AG20443 (cell line): ENCODE measurements around the gene TBC1D17.

Experiments used
- DNase-seq: peaks from one replicate; pipeline ENCODE4 v3.0.0; 2012; ENCODE audit warnings: low spot score, mixed read lengths

Gene TBC1D17

DNA sequence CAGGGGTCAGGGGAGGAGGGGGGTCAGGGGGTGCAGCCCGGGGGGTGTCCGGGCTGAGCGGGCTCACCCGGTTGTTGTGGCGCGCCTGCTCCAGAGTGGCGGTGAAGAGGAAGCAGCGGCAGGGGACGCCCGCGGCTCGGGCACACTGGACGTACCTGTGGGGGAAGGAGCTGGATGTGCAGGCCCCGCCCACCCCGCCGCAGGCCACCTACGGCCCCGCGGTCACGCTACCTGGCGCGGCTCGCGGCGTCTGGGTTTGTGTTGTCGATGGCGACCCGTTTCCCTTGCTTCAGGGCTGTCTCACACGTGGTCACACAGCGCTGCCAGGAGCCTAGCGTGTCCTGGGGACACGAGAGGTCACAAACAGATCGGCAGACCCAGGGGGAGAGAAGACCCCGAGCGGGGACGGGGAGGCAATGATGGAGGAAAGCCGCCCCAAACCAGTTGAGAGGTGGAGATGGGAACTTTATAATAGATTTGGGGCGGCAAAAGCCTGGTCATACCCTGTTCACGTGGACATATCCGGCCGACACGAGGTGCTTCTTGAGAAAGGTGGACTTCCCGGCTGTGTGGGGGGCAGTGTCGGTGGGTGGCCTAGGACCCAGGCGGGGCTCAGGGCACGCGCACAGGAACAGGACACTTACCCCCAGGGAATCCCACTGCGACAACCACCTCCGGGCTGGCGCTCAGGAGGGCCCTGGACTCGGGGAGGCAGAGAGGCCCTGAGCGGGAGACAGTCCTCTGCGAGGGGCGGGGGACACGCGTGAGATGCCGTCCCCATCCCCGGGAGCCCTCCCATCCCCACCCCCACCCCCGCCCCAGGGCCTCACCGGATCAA lies 15.7 kb upstream of the TBC1D17 start:
- DNase-seq = no peak

DNA sequence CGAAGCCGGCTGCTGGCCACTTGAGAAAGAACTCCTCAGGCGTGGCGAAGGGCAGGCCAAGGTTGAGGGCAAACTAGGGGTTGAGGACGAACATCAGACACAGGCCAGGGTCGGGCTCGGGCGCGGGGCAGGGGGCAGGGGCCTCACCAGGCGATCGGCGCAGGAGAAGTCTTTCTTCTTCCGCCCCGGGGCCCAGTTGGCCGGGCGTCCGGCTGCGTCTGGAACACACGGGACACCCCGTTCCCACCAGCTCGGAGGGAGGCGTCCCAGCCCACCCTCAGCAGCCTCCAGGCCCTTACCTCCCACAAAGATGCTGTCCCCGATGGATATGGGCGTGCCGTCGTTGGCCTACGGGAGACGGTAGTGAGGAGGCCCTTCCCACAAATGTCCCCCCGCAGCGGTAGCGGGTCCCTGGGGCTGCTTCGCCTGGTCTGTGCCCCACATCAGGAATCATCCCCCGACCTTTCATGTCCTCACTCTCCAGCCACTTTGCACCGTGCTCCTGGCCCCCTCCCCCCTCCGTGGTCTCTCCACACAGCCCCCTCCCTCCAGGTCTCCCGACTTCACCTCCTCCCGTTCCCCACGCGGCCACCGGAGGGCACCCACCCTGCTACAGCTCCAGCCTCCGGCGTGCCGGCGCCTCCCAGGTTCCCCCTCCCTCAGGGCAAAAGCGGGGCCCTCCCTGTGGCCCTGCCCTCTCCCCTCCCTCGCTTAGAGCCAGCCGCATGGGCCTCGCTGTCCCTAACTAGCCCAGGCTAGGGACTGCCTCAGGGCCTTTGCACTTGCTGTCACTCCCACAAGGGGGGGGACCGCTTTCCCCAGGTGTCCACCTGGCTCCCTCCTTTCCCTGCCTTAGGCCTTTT lies 14.9 kb upstream of the TBC1D17 start:
- no peak for DNase-seq

DNA sequence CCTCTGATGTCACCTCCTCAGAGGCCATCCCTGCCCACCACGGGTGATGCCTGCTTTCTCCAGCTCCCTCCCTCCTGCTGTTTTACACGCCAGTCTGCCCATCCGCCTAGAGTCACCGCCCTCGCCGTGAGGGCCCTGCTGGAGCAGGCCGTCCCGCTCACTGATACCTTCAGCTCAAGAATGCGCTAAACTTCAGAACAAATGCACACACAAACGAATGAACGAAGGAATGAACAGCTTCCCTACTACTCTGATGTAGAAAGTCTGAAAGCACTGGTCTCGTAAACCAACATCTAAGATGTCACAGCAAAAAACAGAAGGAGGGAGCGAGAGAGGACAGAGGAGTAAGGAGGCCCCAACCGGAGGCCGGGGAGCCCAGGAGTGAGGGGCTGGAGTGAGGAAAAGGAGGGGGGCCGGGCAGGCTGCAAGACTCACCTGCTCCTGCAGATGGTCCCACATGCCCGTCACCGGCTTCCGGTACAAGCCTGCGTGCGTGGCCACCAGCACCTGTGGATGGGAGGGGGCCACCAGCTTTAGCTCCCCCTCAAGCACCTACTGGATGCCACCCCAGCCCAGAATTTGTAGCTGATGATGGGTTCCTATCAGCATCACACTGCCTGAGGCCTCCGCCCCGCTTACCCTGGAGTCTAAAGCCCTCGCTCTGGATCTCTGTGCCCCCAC lies 14.1 kb upstream of the TBC1D17 start:
- no peak for DNase-seq

DNA sequence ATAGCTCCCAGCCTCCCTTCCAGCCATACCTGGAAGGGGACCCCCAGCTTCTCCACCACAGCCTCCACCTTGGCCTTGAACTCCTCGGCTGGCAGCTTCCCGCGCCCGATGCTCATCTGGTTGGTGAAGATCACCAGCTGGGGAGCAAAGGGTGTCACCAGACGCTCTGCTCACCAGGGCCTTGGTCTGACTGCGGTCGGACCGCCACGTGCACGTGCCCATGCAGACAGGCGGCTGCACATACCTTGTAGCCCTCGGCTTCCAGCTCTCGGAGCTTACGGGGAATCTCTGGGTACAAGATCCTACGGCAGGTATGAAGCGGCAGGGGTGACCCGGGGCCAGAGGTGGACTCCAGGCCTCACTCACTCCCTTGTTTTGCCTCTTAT lies 13.6 kb upstream of the TBC1D17 start:
- no peak for DNase-seq

DNA sequence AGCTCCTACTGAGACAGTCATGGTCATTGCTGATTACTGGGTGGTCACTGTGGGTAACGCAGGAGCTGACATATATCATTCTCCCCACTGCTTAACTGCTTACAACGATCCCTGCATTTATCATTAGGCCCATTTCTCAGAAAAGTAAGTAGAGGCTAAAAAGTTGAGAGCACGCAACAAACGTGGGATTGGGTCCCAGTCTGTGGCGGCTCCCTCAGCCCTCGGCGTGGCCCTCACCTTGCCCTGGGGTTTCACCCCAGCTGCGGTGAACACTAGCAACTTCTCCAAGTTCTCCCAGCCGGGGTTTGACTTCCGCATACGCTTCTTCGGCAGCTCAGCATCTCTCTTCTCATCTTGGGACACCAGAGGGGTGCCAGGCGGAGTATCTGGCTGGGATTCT lies 12.6 kb upstream of the TBC1D17 start:
- DNase-seq = no peak

DNA sequence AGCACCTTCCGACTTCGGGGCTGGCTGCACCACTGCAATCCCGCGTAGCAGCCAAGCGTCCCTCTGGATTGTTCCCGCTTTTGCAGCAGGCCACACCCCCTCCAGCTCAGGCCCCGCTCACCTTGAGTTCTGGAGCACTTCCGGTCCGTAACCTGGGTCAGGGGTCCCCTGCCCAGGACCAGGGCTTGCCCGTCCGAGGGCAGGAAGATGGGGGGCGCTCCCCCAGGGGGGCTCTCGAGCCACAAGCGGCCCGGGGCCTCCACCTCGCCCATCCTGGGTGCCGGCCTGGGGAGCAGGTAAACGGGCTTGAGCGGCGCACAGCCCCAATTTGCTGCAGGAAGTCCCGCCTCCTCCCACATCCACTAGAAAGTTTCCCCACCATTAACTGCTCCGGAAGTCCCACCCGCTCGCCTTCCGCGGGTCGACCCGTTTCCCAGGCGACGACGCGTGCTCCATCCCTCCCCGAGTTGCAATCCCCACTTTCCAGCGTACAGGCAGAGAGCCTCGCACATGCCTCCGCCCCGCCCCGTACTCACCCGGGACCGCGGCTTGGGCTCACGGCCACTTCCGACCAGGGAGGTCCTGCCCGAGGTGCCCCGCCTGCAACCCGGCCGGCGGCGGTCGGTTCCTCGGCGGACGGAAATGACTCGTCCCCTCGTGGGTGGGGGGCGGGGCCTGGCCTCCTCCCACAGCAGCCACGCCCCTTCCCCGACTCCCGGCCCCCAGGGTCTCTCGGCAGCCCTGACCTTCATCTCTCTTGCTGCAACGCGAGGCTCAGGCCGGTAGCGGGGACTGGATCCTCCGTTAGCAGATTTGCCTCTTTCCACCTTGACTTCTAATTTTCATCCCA lies 10.3 kb upstream of the TBC1D17 start, which contains the start of gene PNKP:
PNKP (minus strand) TSS at position 644 of the 850 bp plus-strand sequence; CDS start at position 272, 372 bp downstream.
- peak; percentile 94 for DNase-seq

DNA sequence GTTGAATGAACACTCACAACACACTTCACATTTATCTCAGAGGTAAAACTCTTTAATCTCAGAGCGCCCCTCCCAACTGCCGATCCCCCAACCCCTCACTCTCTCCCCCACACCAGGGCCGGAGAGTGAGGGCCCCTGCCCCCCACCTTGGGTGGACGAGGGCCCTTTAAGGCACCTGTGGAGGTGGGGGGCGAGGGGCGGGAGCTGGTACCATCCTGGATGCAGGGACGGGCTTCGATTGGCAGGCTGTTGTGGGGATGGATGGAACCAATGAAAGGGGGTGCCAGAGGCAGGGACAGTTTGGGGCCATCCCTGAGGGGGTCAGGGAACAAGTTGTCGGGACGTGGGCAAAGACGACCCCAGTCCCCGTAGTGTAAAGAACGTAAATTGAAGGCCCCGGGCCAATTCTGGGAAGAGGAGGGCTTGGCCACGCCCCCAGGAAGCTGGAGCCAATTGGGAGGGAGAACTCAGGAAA lies 8.5 kb upstream of the TBC1D17 start:
- DNase-seq = no peak

DNA sequence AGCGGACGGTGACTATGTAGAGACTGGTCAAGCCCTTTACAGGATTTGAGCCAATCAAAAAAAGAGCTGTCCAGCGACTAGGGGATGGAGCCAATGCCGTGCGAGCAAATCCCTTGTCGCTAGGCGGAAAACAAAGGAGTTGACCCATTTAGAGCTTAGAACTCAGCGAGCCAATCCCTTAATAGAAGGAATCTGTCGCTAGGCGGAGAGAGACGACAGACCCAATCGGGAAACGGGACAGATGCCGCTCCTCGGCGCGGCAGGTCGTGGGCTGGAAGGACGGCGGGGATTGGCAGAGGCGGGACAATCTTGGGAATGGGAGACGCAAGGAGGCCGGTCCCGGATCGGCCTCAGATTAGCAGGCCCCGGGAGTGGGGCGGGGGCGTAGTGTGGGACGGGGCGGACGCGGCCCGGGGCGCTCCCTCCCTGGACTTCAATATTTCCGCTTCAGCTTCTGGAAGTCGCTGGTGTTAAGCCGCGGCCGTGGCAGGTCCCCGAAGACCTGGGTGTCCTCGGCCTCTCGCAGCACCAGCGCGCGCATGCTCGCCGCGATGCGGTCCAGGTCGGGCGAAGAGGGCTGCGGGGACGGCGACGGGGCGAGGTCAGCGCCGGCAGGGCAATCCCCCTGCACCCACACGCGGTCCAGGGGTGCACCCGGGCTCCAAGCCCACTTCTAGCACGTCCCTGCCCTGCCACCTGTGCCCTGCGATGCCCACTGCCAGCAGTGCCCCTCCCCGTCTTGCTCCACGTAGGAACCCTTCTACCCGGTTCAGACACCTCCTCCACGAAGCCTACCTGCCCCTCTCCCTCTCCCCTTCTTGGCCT lies 7.8 kb upstream of the TBC1D17 start:
- DNase-seq = peak; percentile 89

DNA sequence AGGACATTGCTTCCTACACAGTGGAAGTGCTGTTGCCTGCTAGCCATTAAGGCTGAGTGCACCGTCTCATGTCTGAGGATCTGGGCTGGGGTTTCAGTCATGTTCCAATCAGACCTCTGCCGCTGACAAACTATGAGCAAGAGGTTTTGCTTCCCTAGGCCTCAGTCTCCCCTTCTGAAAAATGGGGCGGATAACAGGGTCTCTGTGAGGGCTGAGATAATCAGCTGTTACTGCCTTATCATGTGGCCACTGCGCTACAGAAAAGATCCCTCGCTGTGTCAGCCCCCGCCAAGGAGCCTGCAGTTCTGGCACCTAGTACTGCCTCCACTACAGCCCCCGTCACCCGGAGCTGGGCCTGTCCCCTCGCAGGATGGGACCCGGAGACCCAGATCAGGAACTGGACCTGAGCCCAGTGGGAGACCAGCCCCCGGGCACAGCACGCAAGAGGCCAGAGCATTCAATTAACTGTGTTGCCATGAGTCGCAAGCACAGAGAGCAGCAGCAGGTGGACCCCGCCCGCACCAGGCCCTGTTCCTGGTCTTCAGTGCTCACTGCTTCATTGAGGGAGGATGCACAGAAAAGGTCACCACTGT lies 7.1 kb upstream of the TBC1D17 start:
- no peak for DNase-seq

DNA sequence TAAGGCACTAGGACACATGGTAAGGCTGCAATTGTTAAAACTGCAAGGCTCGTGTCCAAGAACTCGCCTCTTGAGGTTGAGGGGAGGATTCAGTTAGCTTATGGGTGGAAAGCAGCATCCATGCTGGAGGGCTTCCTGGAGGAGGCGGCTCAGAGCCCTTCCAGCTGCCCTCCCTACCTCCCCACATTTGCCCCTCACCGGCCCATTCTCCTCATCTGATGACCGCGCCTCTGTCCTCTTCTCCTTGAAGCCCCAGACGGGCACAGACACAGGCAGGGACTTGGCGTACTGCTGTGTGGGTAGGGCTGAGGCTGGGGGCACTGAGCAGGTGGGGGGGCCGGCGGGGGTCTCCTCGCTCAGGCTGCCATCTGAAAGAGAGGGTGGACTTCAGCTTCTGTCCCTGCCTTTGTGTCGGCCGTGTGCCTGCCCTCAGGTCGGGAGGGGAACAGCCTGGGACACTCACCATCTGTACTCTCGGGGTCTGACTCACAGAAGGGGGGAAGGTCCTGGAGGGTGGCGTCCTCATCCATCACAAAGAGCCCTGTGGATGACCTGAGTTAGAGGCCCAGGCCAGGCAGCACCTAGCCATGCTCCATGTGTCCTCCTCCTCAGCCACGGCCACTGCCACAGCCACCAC lies 6.0 kb upstream of the TBC1D17 start:
- no peak for DNase-seq

DNA sequence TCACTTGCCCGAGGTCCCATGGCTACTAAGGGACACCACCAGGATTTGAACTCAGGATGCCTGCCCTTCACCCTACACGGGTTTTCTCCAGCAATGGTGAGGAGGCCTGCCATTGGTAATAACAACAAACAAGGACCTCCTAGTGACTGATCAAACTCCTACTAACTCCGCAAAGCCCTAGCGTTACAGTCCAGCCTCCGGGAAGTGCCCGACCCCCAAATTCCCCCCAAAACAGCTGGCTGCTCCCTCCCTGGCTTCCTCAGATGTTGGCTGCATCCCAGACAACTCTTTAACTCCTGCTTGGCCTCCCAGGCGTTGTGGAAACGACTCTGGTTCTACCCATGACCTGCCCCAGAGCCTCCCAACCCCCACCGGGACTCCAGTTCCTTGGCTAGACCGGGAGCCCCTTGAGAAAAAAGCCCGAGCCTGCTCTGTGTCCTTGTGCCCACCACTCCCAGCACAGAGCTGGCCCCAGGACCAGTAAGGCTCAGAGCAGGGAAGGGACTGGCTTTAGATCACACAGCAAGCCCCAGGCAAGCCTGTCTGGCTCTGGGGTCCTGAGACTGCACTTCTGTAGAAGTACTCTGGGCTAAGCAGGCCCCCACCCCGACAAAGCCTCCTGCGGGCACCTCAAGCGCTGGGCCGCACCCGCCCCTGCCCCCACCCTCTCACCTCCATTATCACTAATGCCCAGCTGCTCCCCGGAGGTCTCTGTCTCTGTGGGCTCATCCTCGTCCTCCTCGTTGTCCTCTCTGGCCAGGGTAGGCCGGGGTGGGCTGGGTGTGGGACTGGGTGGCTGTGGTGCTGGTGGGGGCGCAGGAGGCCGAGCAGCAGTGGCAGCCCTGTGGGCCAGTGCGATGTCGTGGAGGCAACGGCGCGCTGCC lies 5.0 kb upstream of the TBC1D17 start:
- no peak for DNase-seq

DNA sequence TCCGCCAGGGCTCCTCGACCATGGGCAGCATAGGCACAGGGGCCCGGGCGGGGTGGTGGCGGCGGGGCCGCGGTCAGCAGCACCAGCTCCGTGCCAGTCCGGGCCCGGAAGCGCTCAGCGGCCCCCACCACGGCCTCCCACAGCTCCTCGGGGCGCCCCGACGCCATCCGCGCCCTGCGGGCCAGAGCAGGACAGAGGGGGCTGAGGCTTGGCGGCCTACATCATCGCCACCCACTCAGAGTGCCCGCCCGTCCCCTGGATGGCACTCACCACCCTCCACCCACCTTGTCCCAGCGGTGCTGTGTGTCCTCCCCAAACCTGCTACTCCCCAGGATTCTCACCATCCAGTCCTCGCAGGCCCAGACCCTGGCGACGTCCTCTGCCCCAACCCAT lies 4.4 kb upstream of the TBC1D17 start:
- DNase-seq = no peak

DNA sequence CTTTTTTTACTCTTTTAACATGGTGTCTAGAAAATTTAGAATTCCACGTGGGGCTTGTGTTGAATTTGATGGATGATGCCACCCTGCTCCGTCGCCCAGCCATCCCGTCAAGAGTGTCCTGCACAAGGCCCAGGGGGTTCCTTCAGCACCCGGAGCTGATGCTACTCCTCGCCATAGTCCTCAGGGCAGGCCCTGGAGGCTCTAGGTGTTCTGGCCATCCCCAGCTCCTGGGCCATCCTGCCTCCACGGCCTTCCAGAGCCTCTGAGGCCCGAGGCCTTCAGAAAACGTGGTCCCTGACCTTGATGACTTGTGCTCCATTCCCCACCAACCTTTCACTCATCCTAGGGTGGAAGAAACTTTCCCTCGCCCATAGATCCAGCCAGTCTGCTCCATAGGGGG lies 3.7 kb upstream of the TBC1D17 start:
- DNase-seq = no peak

DNA sequence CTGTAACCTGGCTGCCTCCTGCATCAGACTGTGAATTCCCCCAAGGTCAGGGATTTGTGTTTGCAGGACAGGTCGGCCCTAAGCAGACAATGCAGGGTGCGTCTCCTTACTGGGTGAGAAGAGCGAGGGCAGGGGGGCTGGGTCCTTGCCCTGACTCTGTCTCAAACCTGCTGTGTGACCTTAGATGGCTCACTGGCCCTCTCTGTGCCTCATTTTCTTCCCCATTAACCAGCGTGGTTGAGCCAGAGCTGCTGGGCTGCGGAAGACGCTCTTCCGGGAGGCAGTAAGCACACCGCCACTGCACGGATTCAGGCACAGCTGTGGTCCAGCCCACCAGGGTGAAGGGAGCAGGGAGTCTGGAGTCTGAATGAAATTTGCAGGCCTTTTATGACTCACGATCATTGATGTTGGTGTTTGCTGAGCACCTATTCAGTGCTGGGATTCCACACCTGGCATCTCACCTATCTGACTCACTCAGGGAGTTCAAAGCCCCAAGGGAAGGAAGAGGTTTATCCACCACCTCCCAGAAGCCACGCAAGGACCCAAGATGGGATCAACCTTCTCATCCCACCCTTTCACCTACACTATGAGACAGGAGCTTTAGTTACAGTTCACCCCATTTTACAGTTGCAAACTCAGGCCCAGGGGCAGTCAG lies 2.9 kb upstream of the TBC1D17 start:
- no peak for DNase-seq

DNA sequence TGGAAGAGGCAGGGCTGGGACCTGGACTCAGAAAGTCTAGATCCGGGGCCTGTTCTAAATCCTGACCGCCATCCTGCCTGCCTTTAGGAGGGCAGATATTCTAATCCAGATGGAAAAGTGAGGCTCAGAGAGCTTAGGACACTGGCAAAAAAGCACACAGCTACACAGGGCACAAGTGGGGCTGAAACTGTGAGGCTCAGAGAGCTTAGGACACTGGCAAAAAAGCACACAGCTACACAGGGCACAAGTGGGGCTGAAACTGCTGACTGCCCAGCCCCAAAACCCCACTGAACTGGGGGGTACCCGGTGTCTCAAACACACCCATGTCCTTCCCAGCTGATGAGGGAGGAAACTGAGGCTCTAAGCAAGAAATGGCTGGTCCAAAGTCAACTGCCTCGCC lies 2.3 kb upstream of the TBC1D17 start:
- no peak for DNase-seq

DNA sequence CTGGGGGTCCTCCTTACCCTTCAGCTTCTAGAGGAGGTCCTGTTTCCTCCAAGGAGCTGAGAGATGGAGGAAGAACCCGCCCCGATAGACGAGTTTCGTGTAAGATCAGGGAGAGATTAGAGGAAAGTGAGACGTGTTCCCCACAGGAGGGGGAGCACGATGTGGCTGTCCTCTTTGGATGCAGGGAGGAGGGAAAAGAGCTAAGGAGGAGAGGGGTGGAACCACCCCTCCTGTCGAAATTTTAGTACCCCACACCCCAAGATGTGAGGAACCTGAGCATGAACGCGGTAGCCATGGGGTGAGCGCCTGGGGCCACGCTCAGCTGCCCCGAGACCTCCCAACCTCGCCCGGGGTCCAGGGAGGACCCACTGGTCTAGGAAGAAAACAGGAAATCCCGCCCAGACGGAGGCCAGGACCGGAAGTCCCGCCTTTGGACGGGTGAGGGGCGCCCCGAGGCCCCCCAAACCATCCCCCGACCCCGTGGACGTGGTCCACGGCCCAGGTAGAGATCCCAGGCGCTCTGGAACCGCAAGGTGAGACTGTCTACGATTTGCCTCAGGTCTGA lies 1.6 kb upstream of the TBC1D17 start:
- DNase-seq = no peak

DNA sequence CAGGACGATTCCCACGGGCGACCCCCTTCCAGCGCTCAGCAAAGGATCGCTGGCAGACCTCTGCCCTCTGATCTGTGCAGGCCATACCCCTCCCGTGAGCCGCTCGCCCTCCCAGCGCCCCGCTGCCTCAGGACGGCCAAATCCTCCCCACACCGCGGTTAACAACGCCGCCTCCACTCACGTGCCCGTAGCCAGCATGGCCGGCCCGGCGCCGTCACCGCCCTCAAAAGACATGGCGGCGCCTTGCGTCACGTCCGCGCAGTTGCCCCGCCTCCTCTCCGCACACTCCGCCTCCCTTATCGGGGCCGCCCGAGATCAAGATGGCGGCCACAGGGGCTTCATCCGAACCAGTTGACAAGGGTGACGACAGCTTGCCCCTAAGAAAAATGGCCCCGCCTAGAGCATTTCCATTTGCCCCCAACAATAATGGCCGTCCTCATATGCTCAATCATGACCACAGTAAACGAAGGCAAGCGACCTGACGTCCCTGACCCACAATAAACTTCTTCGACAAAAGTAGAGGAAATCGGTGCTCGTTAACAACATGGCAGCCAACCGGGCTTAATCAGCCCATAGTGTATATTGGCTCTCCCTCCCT lies 981 bp upstream of the TBC1D17 start:
- peak; percentile 87 for DNase-seq
